Cardiac muscle cell (in vitro differentiated cells and primary cell): ENCODE data around the gene TSPAN4. TPM values are rescaled to one million over a fixed set of nuclear protein-coding genes. Genes with fewer than 3 reads are reported as not detected.

Experiments used
- DNase-seq, 2 donors: peaks; one replicate each; pipeline versions ENCODE4 v3.0.0 to v3.0.0-alpha.2; 2010 to 2017; ENCODE audit warnings: low read depth in 1 of 2, low spot score in 1 of 2
- H3K27ac ChIP-seq: fragments of 200-600 bp; sonication (generic); 2 replicates; pipeline ENCODE4 v1.5.1; 2016
- H3K27me3 ChIP-seq: fragments of 200-600 bp; sonication (generic); 2 replicates; pipeline ENCODE4 v1.6.0; 2016; ENCODE audit warnings: control low read depth
- H3K36me3 ChIP-seq: fragments of 200-600 bp; sonication (generic); 2 replicates; pipeline ENCODE4 v1.5.1; 2016; ENCODE audit warnings: control low read depth
- H3K4me1 ChIP-seq: fragments of 200-600 bp; sonication (generic); 2 replicates; pipeline ENCODE4 v1.8.1; 2017; ENCODE audit warnings: low read depth, mild to moderate bottlenecking, mixed run types
- H3K4me3 ChIP-seq: fragments of 200-600 bp; sonication (generic); 2 replicates; pipeline ENCODE4 v1.5.1; 2016; ENCODE audit warnings: mild to moderate bottlenecking
- H3K9me3 ChIP-seq: fragments of 200-600 bp; sonication (generic); 2 replicates; pipeline ENCODE4 v1.5.1; 2017; ENCODE audit warnings: low read depth, mild to moderate bottlenecking, control low read depth
- CTCF ChIP-seq: IDR thresholded peaks from 2 replicates; pipeline ENCODE4 v1.5.1; 2012; ENCODE audit warnings: low read depth, mild to moderate bottlenecking, low read length
- polyA plus RNA-seq: library from polyadenylated mRNA; unstranded; fragments of >200 nt; fragmentation: Nextera tagmentation; extraction: Ambion mirVana; gene quantifications from 2 replicates; pipeline ENCODE4 v1.2.1, GENCODE V29; 2016
- total RNA-seq: library from RNA; depleted of rRNA; stranded (reverse); fragments of >200 nt; gene quantifications from 2 replicates; pipeline ENCODE4 v1.2.3, GENCODE V29; 2016

TSPAN4 gene
- total and polyA plus RNA-seq, 2 experiments from 2014 or later: 85.3 to 125 TPM

- peaks cover 18% of the 10 kb centered on the region for H3K36me3 ChIP-seq
- no peak for TF ChIP-seq CTCF
- no peak overlapping the region for H3K4me3 ChIP-seq
- H3K27me3 ChIP-seq: no peaks in the 10 kb centered on the region
- no peaks in the 10 kb centered on the region for H3K9me3 ChIP-seq
- H3K27ac ChIP-seq: no peak overlapping the region
- no peak for DNase-seq
- peaks cover 4% of the 10 kb centered on the region for H3K4me1 ChIP-seq
Observed at GRCh38 chr11:905952-906351, 63.3 kb downstream of the TSPAN4 start.

- H3K4me1 ChIP-seq: peaks cover 10% of the 10 kb centered on the region
- TF ChIP-seq CTCF: no peak
- no peak overlapping the region for H3K4me3 ChIP-seq
- DNase-seq: no peak
- no peak overlapping the region for H3K27ac ChIP-seq
- no peaks in the 10 kb centered on the region for H3K9me3 ChIP-seq
- no peaks in the 10 kb centered on the region for H3K27me3 ChIP-seq
- H3K36me3 ChIP-seq: peaks cover 8% of the 10 kb centered on the region
Observed at GRCh38 chr11:907668-908067, 65.0 kb downstream of the TSPAN4 start.

GRCh38 chr11:908273-908672 is 65.6 kb downstream of the TSPAN4 start:
- no peaks in the 10 kb centered on the region for H3K27me3 ChIP-seq
- DNase-seq: no peak
- peaks cover 10% of the 10 kb centered on the region for H3K4me1 ChIP-seq
- no peaks in the 10 kb centered on the region for H3K9me3 ChIP-seq
- H3K27ac ChIP-seq: no peak overlapping the region
- no peak overlapping the region for H3K4me3 ChIP-seq
- no peak for TF ChIP-seq CTCF
- peaks cover 8% of the 10 kb centered on the region for H3K36me3 ChIP-seq

GRCh38 chr11:909406-909805 is 66.8 kb downstream of the TSPAN4 start:
- H3K36me3 ChIP-seq: peaks cover 2% of the 10 kb centered on the region
- H3K9me3 ChIP-seq: no peaks in the 10 kb centered on the region
- no peak for DNase-seq
- TF ChIP-seq CTCF: no peak
- H3K27me3 ChIP-seq: no peaks in the 10 kb centered on the region
- no peak overlapping the region for H3K4me3 ChIP-seq
- peaks cover 10% of the 10 kb centered on the region for H3K4me1 ChIP-seq
- no peak overlapping the region for H3K27ac ChIP-seq

- DNase-seq: peak; percentile 2 to 39
- no peaks in the 10 kb centered on the region for H3K36me3 ChIP-seq
- H3K4me3 ChIP-seq: peak overlapping the region; percentile 89
- no peaks in the 10 kb centered on the region for H3K9me3 ChIP-seq
- H3K27ac ChIP-seq: peak overlapping the region; percentile 72
- no peaks in the 10 kb centered on the region for H3K27me3 ChIP-seq
- no peak for TF ChIP-seq CTCF
- H3K4me1 ChIP-seq: peaks cover 10% of the 10 kb centered on the region
Observed at GRCh38 chr11:910044-910588, 67.5 kb downstream of the TSPAN4 start.
